Stomach (tissue), 9 donors: ENCODE measurements around the gene BIRC7. TPM values are rescaled to one million over a fixed set of nuclear protein-coding genes. Genes with fewer than 3 reads are reported as not detected.
A peak's percentile ranks its signal among the peaks of the same experiment; 100 is the strongest.

ENCODE experiments used
- DNase-seq, 2 donors: peaks; one replicate each; pipeline versions ENCODE4 v3.0.0 to v3.0.0-alpha.2; 2013 to 2019
- H3K27ac ChIP-seq, 5 donors: fragments of 200-600 bp in 4 of 5; sonication (generic) in 4 of 5; one replicate each; pipeline ENCODE4 v1.5.1; 2013 to 2019; ENCODE audit warnings: mild to moderate bottlenecking in 1 of 5, moderate library complexity in 1 of 5
- H3K27me3 ChIP-seq, 3 donors: fragments of 200-600 bp; sonication (generic); one replicate each; pipeline ENCODE4 v1.5.1; 2017 to 2019; ENCODE audit warnings: mixed run types in 1 of 3
- H3K36me3 ChIP-seq, 4 donors: fragments of 200-600 bp; sonication (generic); 1 replicate in 3 of 4; 2 replicates in 1 of 4; pipeline ENCODE4 v1.5.1; 2016 to 2019
- H3K4me1 ChIP-seq, 4 donors: fragments of 200-600 bp; sonication (generic); one replicate each; pipeline ENCODE4 v1.5.1; 2016 to 2019
- H3K4me3 ChIP-seq, 4 donors: fragments of 200-600 bp; sonication (generic) in 3 of 4; one replicate each; pipeline ENCODE4 v1.5.1; 2016 to 2019; ENCODE audit warnings: mild to moderate bottlenecking in 1 of 4
- H3K9me3 ChIP-seq, 4 donors: fragments of 200-600 bp; sonication (generic); one replicate each; pipeline ENCODE4 v1.5.1; 2016 to 2019
- EP300 ChIP-seq: sonication (generic); formaldehyde crosslinking; IDR thresholded peaks from one replicate; pipeline ENCODE4 v1.6.1; 2017; ENCODE audit warnings: antibody characterized with exemption
- POLR2A ChIP-seq, 4 donors: fragments of 450-650 bp; IDR thresholded peaks; one replicate each; pipeline ENCODE4 v1.6.1; 2016; ENCODE audit warnings: antibody characterized with exemption in 4 of 4, control low read depth in 2 of 4, mild to moderate bottlenecking in 1 of 4, moderate library complexity in 1 of 4
- POLR2AphosphoS5 ChIP-seq, 3 donors: sonication (generic); formaldehyde crosslinking; IDR thresholded peaks; one replicate each; pipeline ENCODE4 v1.6.1; 2016; ENCODE audit warnings: antibody characterized with exemption in 3 of 3
- WGBS, 5 donors: extraction: QIAGEN DNeasy Blood & Tissue Kit in 3 of 5; methylation state at CpG; one replicate each; pipeline versions ENCODE4 v1.1.5 to v1.1.7; 2013 to 2018; 5-methylcytosine and 5-hydroxymethylcytosine counted together
- intact Hi-C: fragments of 100-400 bp; cut with DNase I; formaldehyde crosslinking; loops from one replicate; pipeline ENCODE4 v1.15.1; 2023; ENCODE audit warnings: low total_unique reads
- polyA plus RNA-seq, 3 donors: library from polyadenylated mRNA; stranded (reverse); fragments of 200-250 nt; gene quantifications; one replicate each; pipeline ENCODE4 v1.2.3, GENCODE V29; 2013
- total RNA-seq, 5 donors: library from RNA; depleted of rRNA; stranded (reverse); fragments of >200 nt; gene quantifications; one replicate each; pipeline versions ENCODE4 v1.1.0 to v1.2.3, GENCODE V29; 2014 to 2016
- TF ChIP-seq, protein P1 (sequence below), 7 experiments: fragments of 450-650 bp in 4 of 7; fragments of 200-600 bp in 3 of 7; sonication (generic) in 3 of 7; IDR thresholded peaks; one replicate each; pipeline ENCODE4 v1.5.1; 2016 to 2019; ENCODE audit warnings: antibody characterized with exemption in 7 of 7, control low read depth in 2 of 7, mild to moderate bottlenecking in 1 of 7
- donor health status: healthy with polysubstance abuse.
- donor health status: Bipolar disorder and iron deficiency.
- donor health status: healthy.

The BIRC7 gene
- total and polyA plus RNA-seq, 8 donors: not detected

DNA sequence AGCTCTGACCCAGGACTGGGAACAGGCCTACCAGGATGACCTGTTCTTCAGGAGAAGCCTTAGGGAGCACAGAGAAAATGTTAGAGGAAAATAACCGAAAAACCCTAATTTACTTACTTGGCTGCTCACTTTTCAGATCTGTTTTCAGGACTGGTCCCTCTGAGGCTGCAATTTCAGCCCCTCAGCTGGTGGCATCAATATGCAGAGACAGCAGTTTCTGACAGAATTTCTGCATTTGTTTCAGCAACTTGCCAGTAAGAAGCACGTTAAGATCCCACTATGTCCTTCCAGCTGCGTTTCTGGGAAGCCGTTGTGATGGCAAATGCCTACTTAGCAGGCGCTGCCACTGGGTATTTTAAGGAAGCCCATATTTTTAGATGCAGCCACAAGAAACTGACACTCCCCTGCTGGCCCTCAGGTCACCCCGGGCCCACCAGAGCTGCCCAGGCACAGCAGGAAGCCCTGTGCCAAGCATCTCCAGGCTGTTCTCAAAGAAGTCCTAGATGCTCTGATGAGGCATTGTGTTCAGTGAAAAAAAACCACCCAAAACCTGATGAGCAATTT is 27.3 kb upstream of the BIRC7 start:
- H3K27ac ChIP-seq: peak overlapping the region in 2 of 5 donors; percentile 40 to 52
- WGBS, 5 donors: 79 to 90% (median 87%) methylated on average over 6 of the region's 6 CpGs
- H3K36me3 ChIP-seq: peaks cover 67 to 100% (median 100%) of the 10 kb centered on the region in 4 donors
- no peak for DNase-seq
- H3K4me3 ChIP-seq: no peak overlapping the region
- TF ChIP-seq EP300 (no peak), POLR2AphosphoS5 (IDR thresholded peaks at IDR 0.05) (no peak), POLR2A (IDR thresholded peaks at IDR 0.05) (no peak)
- TF ChIP-seq, protein P1, sequence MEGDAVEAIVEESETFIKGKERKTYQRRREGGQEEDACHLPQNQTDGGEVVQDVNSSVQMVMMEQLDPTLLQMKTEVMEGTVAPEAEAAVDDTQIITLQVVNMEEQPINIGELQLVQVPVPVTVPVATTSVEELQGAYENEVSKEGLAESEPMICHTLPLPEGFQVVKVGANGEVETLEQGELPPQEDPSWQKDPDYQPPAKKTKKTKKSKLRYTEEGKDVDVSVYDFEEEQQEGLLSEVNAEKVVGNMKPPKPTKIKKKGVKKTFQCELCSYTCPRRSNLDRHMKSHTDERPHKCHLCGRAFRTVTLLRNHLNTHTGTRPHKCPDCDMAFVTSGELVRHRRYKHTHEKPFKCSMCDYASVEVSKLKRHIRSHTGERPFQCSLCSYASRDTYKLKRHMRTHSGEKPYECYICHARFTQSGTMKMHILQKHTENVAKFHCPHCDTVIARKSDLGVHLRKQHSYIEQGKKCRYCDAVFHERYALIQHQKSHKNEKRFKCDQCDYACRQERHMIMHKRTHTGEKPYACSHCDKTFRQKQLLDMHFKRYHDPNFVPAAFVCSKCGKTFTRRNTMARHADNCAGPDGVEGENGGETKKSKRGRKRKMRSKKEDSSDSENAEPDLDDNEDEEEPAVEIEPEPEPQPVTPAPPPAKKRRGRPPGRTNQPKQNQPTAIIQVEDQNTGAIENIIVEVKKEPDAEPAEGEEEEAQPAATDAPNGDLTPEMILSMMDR (IDR thresholded peaks at IDR 0.05): no peak
- H3K27me3 ChIP-seq: no peaks in the 10 kb centered on the region
- peaks cover 15 to 82% (median 48%) of the 10 kb centered on the region in 4 donors for H3K4me1 ChIP-seq
- intact Hi-C loops: no loop called here
- H3K9me3 ChIP-seq: no peaks in the 10 kb centered on the region

DNA sequence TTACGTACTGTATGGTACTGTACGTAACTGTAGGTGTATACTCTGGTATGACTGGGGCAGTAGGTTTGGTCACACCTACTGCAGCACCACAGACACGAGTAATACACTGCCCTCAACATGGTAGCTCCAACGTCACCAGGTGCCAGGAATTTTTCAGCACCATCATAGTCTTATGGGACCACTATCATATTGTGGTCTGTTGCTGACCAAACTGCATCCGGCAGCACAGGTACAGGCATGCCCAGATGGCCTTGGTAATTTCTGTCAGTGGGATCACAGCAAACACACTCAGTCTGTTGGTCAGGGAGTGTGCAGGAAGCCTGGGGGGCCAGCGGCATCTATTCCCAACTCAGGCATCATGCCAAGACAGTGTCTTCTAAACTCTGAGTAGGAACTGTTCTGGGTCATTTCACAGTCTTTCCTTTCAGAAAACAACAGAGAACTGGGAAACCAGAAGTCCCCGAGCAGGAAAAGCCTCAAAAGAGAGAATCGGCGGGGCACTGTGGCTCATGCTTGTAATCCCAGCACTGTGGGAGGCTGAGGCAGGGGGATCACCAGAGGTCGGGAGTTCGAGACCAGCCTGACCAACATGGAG is 25.6 kb upstream of the BIRC7 start:
- no peak for TF ChIP-seq POLR2A (IDR thresholded peaks at IDR 0.05)
- TF ChIP-seq, protein P1 (IDR thresholded peaks at IDR 0.05): no peak
- no peak for TF ChIP-seq EP300
- no peak for TF ChIP-seq POLR2AphosphoS5 (IDR thresholded peaks at IDR 0.05)
- H3K27ac ChIP-seq: no peak overlapping the region
- H3K27me3 ChIP-seq: no peaks in the 10 kb centered on the region
- WGBS, 5 donors: 78 to 83% (median 82%) methylated on average over 11 of the region's 11 CpGs
- peaks cover 51 to 95% (median 95%) of the 10 kb centered on the region in 4 donors for H3K36me3 ChIP-seq
- no peak overlapping the region for H3K4me3 ChIP-seq
- H3K9me3 ChIP-seq: no peaks in the 10 kb centered on the region
- intact Hi-C loops: no loop called here
- DNase-seq: no peak
- H3K4me1 ChIP-seq: peaks cover 29 to 99% (median 64%) of the 10 kb centered on the region in 4 donors

DNA sequence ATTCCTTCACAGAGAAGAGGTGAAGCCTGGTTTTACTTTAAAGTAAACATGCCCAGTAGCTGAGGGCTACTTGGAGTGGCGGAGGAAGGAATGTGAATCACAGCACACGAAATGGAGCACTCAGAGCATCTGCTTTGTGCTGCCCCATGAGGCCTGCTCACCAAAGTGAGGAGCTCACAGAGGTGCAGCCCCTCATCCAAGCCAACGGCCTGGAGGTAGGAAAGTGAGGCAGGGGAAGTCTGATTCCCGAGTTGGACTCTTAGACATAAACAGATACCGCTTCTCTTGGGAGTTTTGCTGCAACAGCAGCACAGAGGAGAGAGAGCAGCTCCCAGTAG is 23.3 kb upstream of the BIRC7 start:
- intact Hi-C loops: no loop called here
- no peak for TF ChIP-seq POLR2AphosphoS5 (IDR thresholded peaks at IDR 0.05)
- TF ChIP-seq EP300: no peak
- no peak for TF ChIP-seq POLR2A (IDR thresholded peaks at IDR 0.05)
- TF ChIP-seq, protein P1 (IDR thresholded peaks at IDR 0.05): no peak
- H3K27ac ChIP-seq: peak overlapping the region in 2 of 5 donors; percentile 28 to 63
- H3K4me1 ChIP-seq: peaks cover 37 to 89% (median 69%) of the 10 kb centered on the region in 4 donors
- no peaks in the 10 kb centered on the region for H3K27me3 ChIP-seq
- H3K9me3 ChIP-seq: no peaks in the 10 kb centered on the region
- WGBS, 5 donors: 60 to 77% (median 63%) methylated on average over 5 of the region's 5 CpGs
- peaks cover 37 to 73% (median 73%) of the 10 kb centered on the region in 4 donors for H3K36me3 ChIP-seq
- peak overlapping the region in 1 of 4 donors; percentile 9 for H3K4me3 ChIP-seq
- no peak for DNase-seq

DNA sequence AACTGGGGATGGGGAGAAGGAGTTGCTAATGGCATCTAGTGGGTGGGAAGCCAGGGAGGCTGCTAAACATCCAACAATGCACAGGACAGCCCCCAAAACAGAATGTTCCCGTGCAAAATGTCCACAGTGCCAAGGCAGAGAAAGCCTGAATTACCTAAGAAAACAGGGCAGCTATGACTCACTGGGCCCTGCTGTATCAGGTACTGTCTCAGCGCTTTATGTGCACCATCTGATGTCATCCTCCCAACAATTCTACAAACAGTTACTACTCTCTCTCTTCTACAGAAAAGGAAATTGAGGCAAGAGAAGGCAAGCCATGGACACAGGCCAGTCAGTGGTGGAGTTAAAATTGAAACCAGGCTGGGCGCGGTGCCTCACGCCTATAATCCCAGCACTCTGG is 22.9 kb upstream of the BIRC7 start:
- Histone ChIP-seq H3K4me3 (peak overlapping the region in 1 of 4 donors; percentile 9), H3K4me1 (peaks cover 37 to 86% (median 67%) of the 10 kb centered on the region in 4 donors), H3K9me3 (no peaks in the 10 kb centered on the region), H3K36me3 (peaks cover 33 to 69% (median 68%) of the 10 kb centered on the region in 4 donors), H3K27me3 (no peaks in the 10 kb centered on the region), H3K27ac (peak overlapping the region in 2 of 5 donors; percentile 28 to 63)
- DNase-seq: no peak
- TF ChIP-seq EP300 (no peak), POLR2A (IDR thresholded peaks at IDR 0.05) (no peak), POLR2AphosphoS5 (IDR thresholded peaks at IDR 0.05) (no peak)
- TF ChIP-seq, protein P1 (IDR thresholded peaks at IDR 0.05): no peak
- 74 to 89% (median 83%) methylated on average over 5 of the region's 5 CpGs for WGBS, 5 donors
- intact Hi-C loops: no loop called here
